ENCODE results near the gene CHI3L2. TPM values are rescaled to one million over a fixed set of nuclear protein-coding genes. Genes with fewer than 3 reads are reported as not detected.
A peak's percentile ranks its signal among the peaks of the same experiment; 100 is the strongest.

CHI3L2 gene
- total and polyA plus RNA-seq, 2 of the 4 experiments (the other 2 are of a cell fraction), result 0.18 to 0.19 TPM

DNA sequence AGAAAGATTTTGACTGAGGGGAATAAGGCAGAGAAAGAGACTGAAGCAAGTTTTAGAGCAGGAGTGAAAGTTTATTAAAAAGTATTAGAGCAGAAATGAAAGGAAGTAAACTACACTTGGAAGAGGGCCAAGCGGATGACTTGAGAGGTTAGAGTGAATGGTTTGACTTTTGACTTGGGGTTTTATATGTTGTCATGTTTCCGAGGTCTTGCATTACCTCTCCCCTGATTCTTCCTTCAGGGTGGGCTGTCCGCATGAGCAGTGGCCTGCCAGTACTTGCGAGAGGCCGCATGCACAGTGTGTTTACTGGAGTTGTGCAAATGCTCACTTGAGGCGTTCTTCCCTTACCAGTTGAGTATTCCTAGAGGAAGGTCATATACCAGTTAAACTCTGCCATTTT lies 14.1 kb upstream of the CHI3L2 start:
- H3K27me3 ChIP-seq (ENCODE audit: control insufficient read depth, insufficient read depth, low read length), result peaks cover 4% of the 10 kb centered on the region
- peak overlapping the region; percentile 64; the same call in 1 of the 2 replicates for H3K18ac ChIP-seq (ENCODE audit: low read depth, low read length)
- no peak overlapping the region for H4K91ac ChIP-seq (ENCODE audit: insufficient read depth, low read depth, low read length)
- TF ChIP-seq, protein P1, sequence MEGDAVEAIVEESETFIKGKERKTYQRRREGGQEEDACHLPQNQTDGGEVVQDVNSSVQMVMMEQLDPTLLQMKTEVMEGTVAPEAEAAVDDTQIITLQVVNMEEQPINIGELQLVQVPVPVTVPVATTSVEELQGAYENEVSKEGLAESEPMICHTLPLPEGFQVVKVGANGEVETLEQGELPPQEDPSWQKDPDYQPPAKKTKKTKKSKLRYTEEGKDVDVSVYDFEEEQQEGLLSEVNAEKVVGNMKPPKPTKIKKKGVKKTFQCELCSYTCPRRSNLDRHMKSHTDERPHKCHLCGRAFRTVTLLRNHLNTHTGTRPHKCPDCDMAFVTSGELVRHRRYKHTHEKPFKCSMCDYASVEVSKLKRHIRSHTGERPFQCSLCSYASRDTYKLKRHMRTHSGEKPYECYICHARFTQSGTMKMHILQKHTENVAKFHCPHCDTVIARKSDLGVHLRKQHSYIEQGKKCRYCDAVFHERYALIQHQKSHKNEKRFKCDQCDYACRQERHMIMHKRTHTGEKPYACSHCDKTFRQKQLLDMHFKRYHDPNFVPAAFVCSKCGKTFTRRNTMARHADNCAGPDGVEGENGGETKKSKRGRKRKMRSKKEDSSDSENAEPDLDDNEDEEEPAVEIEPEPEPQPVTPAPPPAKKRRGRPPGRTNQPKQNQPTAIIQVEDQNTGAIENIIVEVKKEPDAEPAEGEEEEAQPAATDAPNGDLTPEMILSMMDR (conservative IDR thresholded peaks at IDR 0.05; ENCODE audit: low read depth, low read length), result no peak
- TF ChIP-seq POLR2A (IDR thresholded peaks at IDR 0.05; ENCODE audit: low read depth, low read length) (no peak), FOS (IDR thresholded peaks at IDR 0.05; ENCODE audit: low read depth, low read length) (no peak), MAZ (IDR thresholded peaks at IDR 0.05; ENCODE audit: borderline replicate concordance, low read depth, low read length) (no peak), MXI1 (IDR thresholded peaks at IDR 0.05; ENCODE audit: borderline replicate concordance, low read depth, low read length) (no peak), NFE2L2 (IDR thresholded peaks at IDR 0.05; ENCODE audit: low read depth, low read length) (no peak), ELK1 (IDR thresholded peaks at IDR 0.05; ENCODE audit: borderline replicate concordance, low read depth, low read length) (no peak), USF2 (IDR thresholded peaks at IDR 0.05; ENCODE audit: low read depth, low read length) (no peak), MAFK (IDR thresholded peaks at IDR 0.05; ENCODE audit: low read depth, low read length) (no peak), RFX5 (IDR thresholded peaks at IDR 0.05; ENCODE audit: low read depth, low read length) (no peak), SMC3 (IDR thresholded peaks at IDR 0.05; ENCODE audit: low read depth, low read length) (no peak), CEBPB (IDR thresholded peaks at IDR 0.05; ENCODE audit: low read depth, low read length) (no peak), RAD21 (IDR thresholded peaks at IDR 0.05; ENCODE audit: low read length) (no peak), BHLHE40 (IDR thresholded peaks at IDR 0.05; ENCODE audit: low read depth, low read length) (no peak), CHD1 (IDR thresholded peaks at IDR 0.05; ENCODE audit: low read depth, low read length) (no peak)
- POLR2A ChIA-PET (ENCODE audit: unreplicated experiment), result no interaction called here
- WGBS, 2 experiments (ENCODE audit: extremely low coverage in 2 of 2, insufficient read length in 1 of 2), result no CpG with 5 or more reads among the region's 6 CpGs
- no peak overlapping the region for H3K23ac ChIP-seq (ENCODE audit: low read depth, low read length)
- no peak overlapping the region for H3K56ac ChIP-seq (ENCODE audit: extremely low read depth, insufficient read depth, low read length)
- no peaks in the 10 kb centered on the region for H4K20me1 ChIP-seq (ENCODE audit: insufficient read depth, low read length)
- no peak for DNase-seq
- H3K9ac ChIP-seq (ENCODE audit: low read depth, low read length), result no peak overlapping the region
- peak overlapping the region; percentile 100; the same call in 1 of the 2 replicates for H4K5ac ChIP-seq (ENCODE audit: low read depth, low read length)
- H3K4me3 ChIP-seq (ENCODE audit: insufficient read depth, low read depth, low read length), result no peak overlapping the region
- intact Hi-C loops (cut with micrococcal nuclease), result no loop called here
- no peak overlapping the region for H2AFZ ChIP-seq (replicated peaks; ENCODE audit: low read length, poor library complexity)
- H2BK20ac ChIP-seq (ENCODE audit: low read depth, low read length), result peak overlapping the region; percentile 92; the same call in 1 of the 2 replicates
- no peak overlapping the region for H3K4me2 ChIP-seq (ENCODE audit: low read depth, low read length)
- no peak overlapping the region for H3K27ac ChIP-seq (ENCODE audit: insufficient read depth, low read length)
- CTCF ChIA-PET, result interaction anchor here (1.4 to 2.1 kb wide), 2 partner anchors 10 to 121 kb away, joined by 3 to 5 read pairs; no protein-coding TSS in a partner anchor
- H3K4ac ChIP-seq (ENCODE audit: low read depth, low read length), result no peak overlapping the region
- ATAC-seq (ENCODE audit: low read depth), result no peak
- H3K36me3 ChIP-seq (ENCODE audit: control insufficient read depth, insufficient read depth, low read length), result no peaks in the 10 kb centered on the region
- 0 out of 2 replicates have a peak overlapping the region, but pooled peaks have one; percentile 17 for H2AK5ac ChIP-seq (ENCODE audit: low read depth, low read length)
- no peaks in the 10 kb centered on the region for H3K79me1 ChIP-seq (ENCODE audit: low read depth in 1 of 2, low read length in 2 of 2)
- H3K14ac ChIP-seq (replicated peaks; ENCODE audit: low read depth, low read length), result no peak overlapping the region
- dilution Hi-C loops (cut with HindIII; ENCODE audit: low sequenced_read_pairs, unreplicated experiment), result no loop called here
- in situ Hi-C loops (cut with MboI; ENCODE audit: low sequenced_read_pairs), result no loop called here
- H3K9me1 ChIP-seq (ENCODE audit: insufficient read depth, low read length), result no peaks in the 10 kb centered on the region; the same call in 1 of the 2 replicates
- no TSS peak for BruUV-seq (replicated peaks)
- H3K4me1 ChIP-seq (ENCODE audit: control insufficient read depth, insufficient read depth, low read length), result peaks cover 2% of the 10 kb centered on the region
- H2BK5ac ChIP-seq (ENCODE audit: low read depth, low read length, poor library complexity, severe bottlenecking), result peak overlapping the region; percentile 88
- H4K8ac ChIP-seq (ENCODE audit: low read depth in 2 of 2, low read length in 2 of 2), result no peak overlapping the region
- H2AK9ac ChIP-seq (replicated peaks; ENCODE audit: low read depth, low read length, poor library complexity), result no peak overlapping the region
- 0 out of 3 replicates have a peak overlapping the region, but pooled peaks have one; percentile 34 for H2BK15ac ChIP-seq (ENCODE audit: low read depth, low read length)
- no peaks in the 10 kb centered on the region for H3K9me3 ChIP-seq (ENCODE audit: control insufficient read depth, insufficient read depth, low read length)
- peak overlapping the region; percentile 33; the same call in 1 of the 2 replicates for H2BK120ac ChIP-seq (ENCODE audit: low read depth, low read length)
